ENCODE results near the gene DOK4.

GRCh38 chr16:57500578-57501111, 14.4 kb upstream of the DOK4 start:
- TF ChIP-seq POLR2A (IDR thresholded peaks at IDR 0.05) (no peak), CTCF (IDR thresholded peaks at IDR 0.05) (no peak)

All from uterus (tissue), 2 donors.